Measurements from ENCODE around the gene ARTN.
A peak's percentile ranks its signal among the peaks of the same experiment; 100 is the strongest.

Gene ARTN

DNA sequence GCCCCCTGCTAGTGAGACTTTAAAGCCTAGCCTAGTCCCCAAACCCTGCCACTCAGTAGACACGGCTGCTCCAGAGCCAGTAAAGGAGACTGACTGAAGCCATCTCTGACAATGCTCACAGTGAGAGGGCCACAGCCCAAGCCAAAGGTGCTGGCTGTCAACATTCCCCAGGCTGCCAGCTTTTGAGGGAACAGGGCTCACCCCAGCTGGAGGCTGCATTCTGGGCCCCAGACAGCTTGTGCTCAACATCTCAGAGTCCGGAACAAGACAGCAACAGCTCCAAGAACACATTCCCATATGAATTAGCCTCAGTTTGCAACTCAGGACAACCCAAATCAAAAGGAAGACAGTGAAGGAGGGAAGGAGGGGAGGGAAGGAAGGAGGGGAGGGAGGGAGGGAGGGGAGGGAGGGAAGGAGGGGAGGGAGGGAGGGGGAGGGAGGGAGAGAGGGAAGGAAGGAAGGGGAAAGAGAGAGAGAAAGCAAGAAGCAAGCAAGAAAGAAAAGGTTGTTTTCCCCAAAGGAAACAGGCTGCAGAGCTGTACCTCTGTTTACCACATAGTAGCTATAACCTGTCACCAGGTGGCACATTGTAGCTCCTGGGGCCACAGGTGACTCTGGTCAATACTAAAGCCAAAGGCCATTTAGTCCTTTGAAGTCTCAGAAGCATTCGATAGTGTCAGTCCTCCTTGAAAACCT is 5.4 kb downstream of the ARTN start:
- Mint-ChIP-seq H3K27ac (no peak overlapping the region), H3K9me3 (no peaks in the 10 kb centered on the region), H3K27me3 (ENCODE audit: low read depth, poor library complexity) (peaks cover 69% of the 10 kb centered on the region), H3K4me1 (peaks cover under 1% of the 10 kb centered on the region), H3K36me3 (ENCODE audit: low read depth) (no peaks in the 10 kb centered on the region), H3K4me3 (no peak overlapping the region)
- DNase-seq, result no peak
- TF ChIP-seq, protein P1, sequence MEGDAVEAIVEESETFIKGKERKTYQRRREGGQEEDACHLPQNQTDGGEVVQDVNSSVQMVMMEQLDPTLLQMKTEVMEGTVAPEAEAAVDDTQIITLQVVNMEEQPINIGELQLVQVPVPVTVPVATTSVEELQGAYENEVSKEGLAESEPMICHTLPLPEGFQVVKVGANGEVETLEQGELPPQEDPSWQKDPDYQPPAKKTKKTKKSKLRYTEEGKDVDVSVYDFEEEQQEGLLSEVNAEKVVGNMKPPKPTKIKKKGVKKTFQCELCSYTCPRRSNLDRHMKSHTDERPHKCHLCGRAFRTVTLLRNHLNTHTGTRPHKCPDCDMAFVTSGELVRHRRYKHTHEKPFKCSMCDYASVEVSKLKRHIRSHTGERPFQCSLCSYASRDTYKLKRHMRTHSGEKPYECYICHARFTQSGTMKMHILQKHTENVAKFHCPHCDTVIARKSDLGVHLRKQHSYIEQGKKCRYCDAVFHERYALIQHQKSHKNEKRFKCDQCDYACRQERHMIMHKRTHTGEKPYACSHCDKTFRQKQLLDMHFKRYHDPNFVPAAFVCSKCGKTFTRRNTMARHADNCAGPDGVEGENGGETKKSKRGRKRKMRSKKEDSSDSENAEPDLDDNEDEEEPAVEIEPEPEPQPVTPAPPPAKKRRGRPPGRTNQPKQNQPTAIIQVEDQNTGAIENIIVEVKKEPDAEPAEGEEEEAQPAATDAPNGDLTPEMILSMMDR (IDR thresholded peaks at IDR 0.05), result no peak

DNA sequence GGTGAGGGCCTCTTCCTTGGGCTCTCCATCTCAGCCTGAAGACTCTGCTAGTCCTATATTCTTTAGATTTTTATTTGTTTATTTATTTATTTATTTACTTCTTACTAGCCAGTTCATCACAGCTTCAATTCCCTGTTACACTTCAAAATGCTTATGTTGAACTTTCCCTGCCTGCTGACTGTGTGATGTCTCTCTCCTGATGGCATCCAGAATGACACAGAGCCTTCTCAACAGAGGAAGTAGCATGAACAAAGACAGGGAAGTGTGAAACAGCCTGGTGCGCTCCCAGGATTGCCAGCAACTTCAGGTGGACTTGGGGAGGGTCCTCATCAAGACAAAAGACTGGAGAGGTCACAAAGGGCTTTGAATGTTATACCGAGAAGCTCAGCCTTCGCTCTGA is 8.8 kb downstream of the ARTN start:
- TF ChIP-seq, protein P1 (IDR thresholded peaks at IDR 0.05), result no peak
- no peak overlapping the region for H3K27ac Mint-ChIP-seq

DNA sequence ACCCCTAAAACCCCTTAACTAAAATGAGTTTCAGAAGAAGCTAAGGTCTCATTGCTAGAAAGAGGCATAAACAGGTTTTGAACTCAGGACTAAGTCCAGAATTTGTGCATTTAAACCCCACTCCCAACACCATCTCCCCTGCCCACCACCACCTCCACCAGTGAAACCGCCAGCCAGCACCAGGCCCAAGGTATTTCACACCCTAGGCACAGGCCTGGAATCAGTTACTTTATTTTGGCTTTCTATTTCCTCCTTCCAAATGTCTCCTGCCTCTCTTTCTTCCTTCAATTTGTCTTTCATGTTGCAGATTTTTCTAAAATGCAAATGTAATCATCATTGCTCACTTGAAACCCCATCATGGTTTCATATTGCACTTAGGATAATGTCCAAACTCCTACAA is 11.3 kb downstream of the ARTN start:
- peaks cover 17% of the 10 kb centered on the region for H3K27me3 Mint-ChIP-seq (ENCODE audit: low read depth, poor library complexity)
- H3K27ac Mint-ChIP-seq, result no peak overlapping the region
- peaks cover 34% of the 10 kb centered on the region for H3K4me1 Mint-ChIP-seq

More for the DNA sequence above, 8.8 kb downstream of the ARTN start:
- no peak for DNase-seq
- H3K4me3 Mint-ChIP-seq, result no peak overlapping the region
- H3K4me1 Mint-ChIP-seq, result peaks cover 18% of the 10 kb centered on the region
- no peaks in the 10 kb centered on the region for H3K9me3 Mint-ChIP-seq
- no peaks in the 10 kb centered on the region for H3K36me3 Mint-ChIP-seq (ENCODE audit: low read depth)
- peaks cover 42% of the 10 kb centered on the region for H3K27me3 Mint-ChIP-seq (ENCODE audit: low read depth, poor library complexity)

DNA sequence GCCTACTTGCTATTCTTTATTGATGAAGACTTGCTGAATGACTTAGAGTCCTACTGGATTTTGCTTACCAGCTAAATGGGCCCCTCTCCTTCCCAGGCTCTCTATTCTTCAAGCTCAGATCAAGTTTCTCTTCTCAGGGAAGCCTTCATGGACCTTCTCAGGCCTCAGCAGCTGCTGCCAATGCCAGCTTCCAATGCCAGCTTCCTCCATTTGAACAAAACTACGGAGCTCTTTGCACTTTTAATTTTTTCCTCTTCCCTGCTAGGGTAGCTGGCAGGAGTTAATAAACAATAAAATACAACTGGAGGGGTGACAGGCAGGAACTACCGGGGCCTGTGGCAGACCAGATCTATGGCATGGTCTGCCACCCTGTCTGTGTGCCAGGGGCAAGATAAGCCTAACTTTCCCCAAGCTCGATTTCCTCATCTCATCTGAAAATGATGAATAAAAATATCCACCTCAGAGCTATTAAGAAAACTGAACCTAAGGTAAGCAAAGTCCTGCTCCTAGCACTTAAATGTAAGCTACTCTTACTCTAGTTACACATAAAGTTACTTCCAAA is 12.2 kb downstream of the ARTN start:
- H3K27me3 Mint-ChIP-seq (ENCODE audit: low read depth, poor library complexity), result peaks cover 12% of the 10 kb centered on the region
- H3K9me3 Mint-ChIP-seq, result no peaks in the 10 kb centered on the region
- H3K27ac Mint-ChIP-seq, result peak overlapping the region; percentile 100
- peak overlapping the region; percentile 88 for H3K4me3 Mint-ChIP-seq
- peaks cover 8% of the 10 kb centered on the region for H3K36me3 Mint-ChIP-seq (ENCODE audit: low read depth)
- H3K4me1 Mint-ChIP-seq, result peaks cover 40% of the 10 kb centered on the region
- TF ChIP-seq, protein P1 (IDR thresholded peaks at IDR 0.05), result no peak
- DNase-seq, result no peak

More for the DNA sequence above, 11.3 kb downstream of the ARTN start:
- TF ChIP-seq, protein P1 (IDR thresholded peaks at IDR 0.05), result no peak
- Mint-ChIP-seq H3K36me3 (ENCODE audit: low read depth) (no peaks in the 10 kb centered on the region), H3K4me3 (no peak overlapping the region), H3K9me3 (no peaks in the 10 kb centered on the region)
- DNase-seq, result no peak

DNA sequence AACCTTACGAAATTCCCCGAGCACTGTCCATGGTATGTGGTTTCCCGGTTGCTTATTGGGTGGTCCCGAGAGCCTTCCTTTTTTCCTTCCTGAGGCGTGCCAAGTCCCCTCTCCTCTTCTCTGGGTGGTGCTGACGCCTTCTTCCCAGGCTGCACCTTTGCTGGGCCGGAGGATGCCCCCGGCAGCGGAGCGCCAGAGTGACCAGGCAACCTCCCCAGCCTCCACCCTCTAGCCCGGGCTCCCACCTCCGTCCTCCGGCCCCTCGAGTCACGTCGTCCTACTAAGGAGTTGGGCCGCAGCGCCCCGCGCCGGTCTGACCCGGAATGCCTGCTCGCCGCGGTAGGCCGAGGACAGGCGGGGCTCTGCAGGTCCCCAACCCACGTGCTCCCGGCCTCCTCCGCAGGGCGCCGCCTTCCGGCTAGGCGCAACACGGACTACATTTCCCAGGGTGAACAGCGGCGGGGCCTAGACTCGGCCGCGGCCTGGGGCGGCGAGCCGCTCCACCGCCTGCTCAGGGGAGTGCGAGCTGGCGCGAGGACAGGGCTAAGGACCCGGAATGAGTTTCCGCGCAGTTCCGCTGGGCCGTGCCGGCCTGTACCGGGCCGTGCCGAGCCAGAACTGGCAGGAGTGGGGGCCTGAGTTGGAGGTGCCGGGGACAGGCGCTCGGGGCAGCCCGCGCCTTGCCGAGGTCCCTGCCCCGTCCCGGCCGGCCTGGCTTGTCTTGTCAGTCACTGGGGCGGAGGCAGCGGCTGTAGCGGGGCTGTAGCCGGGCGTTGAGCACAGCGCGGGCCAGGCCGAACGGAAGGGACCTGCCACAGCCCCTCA is 12.8 kb downstream of the ARTN start, which contains the start of gene IPO13:
IPO13 (plus strand) TSS at position 715 of the 825 bp plus-strand sequence. CDS start 651 bp downstream, outside the sequence.
- peaks cover 47% of the 10 kb centered on the region for H3K4me1 Mint-ChIP-seq
- H3K27ac Mint-ChIP-seq, result peak within 1 kb of the TSS; percentile 100
- H3K36me3 Mint-ChIP-seq (ENCODE audit: low read depth), result peaks cover 8% of the 10 kb centered on the region
- H3K9me3 Mint-ChIP-seq, result no peaks in the 10 kb centered on the region
- peak; percentile 95 for DNase-seq
- H3K4me3 Mint-ChIP-seq, result peak within 1 kb of the TSS; percentile 88
- TF ChIP-seq, protein P1 (IDR thresholded peaks at IDR 0.05), result peak; percentile 52
- peaks cover 12% of the 10 kb centered on the region for H3K27me3 Mint-ChIP-seq (ENCODE audit: low read depth, poor library complexity)

Data from nephron progenitor cell (in vitro differentiated cells).